Activated CD8-positive, alpha-beta memory T cell treated with anti-CD3 and anti-CD28 coated beads for 1 hour (primary cell): Measurements from ENCODE around the gene APMAP.

Experiments used
- DNase-seq, 2 donors: peaks; one replicate each; pipeline ENCODE4 v3.0.0-alpha.2; 2020; ENCODE audit warnings: low read depth in 1 of 2; ENCODE audit errors: extremely low read depth in 1 of 2

APMAP gene

DNA sequence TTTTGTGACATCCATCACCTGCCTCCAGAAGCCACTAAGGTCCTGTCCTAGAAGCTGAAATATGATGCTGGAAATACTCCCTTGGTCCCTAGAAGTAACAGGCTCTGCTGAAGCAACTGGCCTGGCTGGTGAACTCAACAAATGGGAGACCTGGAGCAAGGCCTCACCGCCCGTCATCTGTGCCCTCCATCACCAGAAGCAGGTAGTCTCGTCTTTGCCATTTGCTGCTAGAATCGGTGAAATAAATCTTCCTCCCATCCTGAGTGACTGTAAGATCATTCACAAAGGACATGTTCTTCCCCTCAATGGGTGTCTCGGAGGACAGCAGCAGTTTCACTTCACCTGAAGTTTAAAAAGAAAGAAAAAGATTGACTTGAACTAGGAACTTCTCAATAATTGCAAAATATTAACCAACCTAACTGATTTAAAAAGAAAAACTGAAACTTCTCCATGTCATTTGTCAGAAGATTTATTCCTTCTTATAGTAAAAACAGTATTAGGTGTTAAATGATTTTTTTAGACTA is 22.5 kb downstream of the APMAP start:
- DNase-seq = no peak

GRCh38 chr20:24969186-24970029 is 23.1 kb downstream of the APMAP start:
- DNase-seq = no peak

GRCh38 chr20:24968278-24968800 is 24.2 kb downstream of the APMAP start:
- no peak for DNase-seq

DNA sequence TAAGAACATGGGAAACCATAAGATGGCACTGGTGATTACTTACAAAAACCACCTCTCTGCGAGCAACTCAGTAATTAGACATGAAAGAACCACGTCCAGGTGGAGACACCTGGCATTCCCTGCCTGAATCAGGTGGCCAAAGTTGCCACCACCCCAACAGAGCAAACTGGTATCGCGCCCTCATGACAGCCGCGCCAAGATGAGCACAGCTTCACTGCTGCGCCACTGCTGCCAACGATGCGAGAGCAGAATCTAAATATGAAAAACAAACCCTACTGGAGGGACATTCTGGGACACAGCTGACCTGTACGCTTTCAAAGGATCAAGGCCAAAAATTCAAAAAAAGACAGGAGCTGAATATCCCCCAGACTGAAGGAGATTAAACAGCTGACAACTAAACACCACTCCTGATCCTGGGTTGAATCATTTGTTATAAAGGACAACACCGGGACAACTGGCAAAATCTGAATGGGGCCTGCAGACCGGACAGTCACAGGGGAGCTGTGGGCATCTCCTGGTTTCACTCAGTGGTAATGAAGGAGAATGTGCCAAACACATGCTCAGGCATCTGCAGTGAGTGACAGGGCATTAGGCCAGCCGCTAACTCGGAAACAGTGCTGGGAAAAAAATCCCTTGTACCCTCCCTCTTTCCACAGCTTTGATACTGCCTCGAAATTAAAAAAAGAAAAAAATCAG is 26.1 kb downstream of the APMAP start:
- DNase-seq = no peak

DNA sequence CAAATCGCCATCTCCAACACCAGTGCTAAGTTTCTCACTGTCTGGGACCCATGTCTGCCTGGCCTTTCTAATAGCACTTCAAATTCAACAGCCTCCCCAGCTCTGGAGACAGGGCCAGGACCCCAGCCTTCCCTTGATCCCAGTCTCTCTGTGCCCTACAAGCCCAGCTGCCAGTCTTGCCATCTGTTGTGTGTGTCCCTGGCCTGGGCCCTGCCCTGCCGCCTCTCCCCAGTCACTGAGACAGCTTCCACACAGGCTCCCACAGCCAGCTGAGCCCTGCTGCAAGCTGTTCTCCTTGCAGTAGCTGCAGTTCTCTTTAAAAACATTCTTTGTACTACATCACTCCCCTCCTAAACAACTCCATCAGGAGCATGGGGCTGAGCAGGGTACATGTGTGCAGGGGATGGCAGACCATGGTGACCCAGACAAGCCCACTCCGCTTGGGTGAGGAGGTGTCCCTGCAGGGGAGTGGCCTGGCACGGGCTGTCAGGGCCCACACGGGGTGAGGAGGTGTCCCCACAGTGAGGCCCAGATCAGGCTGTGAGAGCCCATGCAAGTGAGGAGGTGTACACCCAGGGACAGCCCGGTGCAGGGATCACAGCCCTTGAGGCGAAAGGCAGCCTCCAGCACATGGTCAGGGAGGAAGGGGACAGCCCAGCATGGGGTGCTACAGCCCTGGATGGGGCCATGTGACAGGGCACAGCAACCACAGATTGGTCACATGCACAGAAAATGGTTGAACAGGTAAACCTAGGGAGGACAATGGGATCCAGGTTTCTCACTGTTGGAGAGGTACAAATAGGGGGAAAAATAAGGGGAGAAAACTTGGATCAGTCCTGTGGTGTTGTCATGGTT is 27.3 kb downstream of the APMAP start:
- no peak for DNase-seq

DNA sequence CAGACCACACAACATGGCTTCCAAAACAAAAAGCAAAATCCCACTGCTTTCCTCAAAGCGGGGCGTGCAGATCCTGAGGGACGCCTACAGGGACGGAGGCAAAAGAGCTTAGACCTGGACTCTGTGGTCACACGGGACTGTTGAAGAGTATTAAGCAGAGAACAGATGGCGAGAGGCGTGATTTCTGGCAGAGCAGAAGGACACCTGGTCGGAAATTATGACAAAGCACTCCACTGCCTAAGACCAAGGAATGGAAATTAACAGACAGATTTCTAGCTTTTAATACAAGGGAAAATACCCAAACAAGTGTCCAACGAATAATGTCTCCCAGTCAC is 28.1 kb downstream of the APMAP start:
- no peak for DNase-seq

- DNase-seq = no peak
Observed at GRCh38 chr20:24963672-24964505, 28.7 kb downstream of the APMAP start.

DNA sequence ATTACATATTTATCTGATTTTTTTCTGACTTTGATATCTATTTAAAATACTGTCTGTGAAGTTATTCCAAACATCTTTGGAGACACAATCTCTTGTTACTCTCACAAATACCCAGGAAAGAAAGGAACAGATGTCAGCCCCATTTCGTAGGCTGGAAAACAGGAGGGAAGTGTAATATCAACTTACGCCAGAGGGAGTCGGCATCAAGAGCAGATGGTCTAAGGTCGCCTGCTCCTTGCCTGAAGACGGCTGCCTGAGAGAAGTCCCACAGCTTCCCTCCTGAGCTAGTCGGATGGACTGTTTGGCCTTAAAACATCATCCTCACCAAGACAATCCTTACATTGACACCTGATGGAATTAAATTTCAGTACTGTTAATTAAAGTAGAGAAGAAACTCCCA is 30.0 kb downstream of the APMAP start:
- no peak for DNase-seq

- no peak for DNase-seq
Observed at GRCh38 chr20:24962182-24962492, 30.4 kb downstream of the APMAP start.

DNA sequence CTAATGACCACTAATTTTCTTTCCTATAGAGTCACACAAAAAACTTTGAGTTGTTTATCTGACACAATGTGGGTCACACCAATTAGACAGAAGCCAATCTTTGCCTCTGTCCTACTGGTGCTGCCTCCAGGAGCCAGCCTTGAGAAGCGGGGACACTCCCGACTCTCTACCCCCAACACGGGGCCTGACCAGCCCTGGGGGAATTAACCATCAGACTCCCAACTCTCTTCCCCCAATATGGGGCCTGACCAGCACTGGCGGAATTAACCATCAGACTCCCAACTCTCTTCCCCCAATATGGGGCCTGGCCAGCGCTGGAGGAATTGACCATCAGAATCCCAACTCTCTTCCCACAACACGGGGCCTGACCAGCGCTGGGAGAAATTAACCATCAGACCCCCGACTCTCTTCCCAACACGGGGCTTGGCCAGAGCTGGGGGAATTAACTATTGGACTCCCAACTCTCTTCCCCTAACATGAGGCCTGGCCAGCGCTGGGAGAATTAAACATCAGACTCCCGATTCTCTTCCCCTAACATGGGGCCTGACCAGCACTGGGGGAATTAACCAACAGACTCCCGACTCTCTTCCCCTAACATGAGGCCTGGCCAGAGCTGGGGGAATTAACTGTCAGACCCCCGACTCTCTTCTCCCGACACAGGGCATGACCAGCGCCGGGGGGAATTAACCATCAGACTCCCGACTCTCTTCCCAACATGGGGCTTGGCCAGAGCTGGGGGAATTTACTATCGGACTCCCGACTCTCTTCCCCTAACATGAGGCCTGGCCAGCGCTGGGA is 31.0 kb downstream of the APMAP start:
- DNase-seq = no peak

DNA sequence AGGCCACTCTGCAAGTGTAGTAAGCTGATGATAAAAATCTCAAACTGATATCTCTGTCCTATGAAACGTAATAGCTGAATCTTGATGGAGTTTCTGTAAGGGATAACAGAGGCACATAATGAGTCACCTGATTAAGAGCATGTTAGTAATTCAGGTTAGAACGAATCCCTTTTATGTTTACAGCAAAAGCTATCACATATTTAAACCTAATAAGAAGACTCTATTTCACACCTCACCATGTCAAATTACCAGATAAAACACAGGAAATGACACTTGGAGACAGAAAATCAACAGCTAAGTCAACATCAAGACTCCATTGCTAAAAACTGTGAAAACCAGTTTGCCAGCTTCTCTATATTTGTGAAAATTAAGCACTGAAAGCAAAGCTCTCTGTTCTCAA is 31.7 kb downstream of the APMAP start:
- DNase-seq = no peak

DNA sequence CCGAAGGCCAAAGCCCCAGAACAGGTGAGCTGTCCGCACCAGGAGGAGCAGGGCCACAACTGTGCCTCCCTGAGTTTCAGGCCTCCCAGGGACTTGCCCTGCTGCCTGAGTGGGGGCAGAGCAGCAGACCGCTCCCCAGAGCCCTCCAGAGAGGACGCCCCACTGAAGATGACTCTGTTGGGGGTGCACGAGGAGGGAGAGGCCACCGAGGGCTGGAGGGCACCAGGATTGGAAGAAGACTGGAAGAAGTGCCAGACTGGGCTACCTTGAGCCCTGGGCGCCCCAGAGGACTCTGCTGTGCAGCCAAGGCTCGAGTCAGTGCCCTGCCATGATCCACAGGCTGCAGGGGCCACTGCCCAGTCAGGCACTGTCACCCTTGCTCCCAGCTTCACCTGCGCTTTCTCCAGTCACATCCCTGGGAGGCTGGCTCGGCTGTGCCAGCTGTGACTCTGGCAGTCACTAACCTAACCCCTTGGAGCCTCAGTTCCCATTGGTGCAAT is 32.2 kb downstream of the APMAP start:
- DNase-seq = no peak

DNA sequence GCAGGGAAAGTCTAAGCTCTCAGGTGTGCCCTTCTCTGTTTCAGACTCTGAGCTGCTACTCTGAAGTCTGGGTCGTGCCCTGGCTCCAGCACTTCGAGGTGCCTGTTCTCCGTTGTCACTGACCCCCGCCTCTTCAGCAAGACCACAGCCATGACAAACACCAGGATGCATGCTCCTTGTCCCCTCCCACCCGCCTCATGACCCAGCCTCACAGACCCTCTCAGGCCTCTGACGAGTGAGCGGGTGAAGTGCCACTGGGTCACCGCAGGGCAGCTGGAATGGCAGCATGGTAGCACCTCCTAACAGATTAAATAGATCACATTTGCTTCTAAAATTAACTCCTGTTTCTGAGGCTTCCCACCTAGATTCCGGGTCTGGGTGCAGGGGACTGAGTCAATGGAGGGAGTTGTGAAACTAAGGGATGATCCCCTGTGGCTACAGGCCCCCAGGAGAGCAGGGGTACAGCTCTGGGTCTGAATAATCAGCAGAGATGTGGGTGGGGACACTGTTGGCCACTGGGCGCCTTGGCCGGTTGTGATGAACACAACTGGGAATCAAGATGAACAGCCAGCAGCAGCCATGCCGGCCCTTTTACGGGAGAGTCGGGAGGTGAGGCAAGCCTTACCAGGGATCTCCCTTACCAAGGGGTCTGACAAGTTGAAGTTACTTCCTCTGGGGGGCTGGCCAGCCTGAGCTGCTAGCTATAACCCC is 32.8 kb downstream of the APMAP start:
- no peak for DNase-seq

DNA sequence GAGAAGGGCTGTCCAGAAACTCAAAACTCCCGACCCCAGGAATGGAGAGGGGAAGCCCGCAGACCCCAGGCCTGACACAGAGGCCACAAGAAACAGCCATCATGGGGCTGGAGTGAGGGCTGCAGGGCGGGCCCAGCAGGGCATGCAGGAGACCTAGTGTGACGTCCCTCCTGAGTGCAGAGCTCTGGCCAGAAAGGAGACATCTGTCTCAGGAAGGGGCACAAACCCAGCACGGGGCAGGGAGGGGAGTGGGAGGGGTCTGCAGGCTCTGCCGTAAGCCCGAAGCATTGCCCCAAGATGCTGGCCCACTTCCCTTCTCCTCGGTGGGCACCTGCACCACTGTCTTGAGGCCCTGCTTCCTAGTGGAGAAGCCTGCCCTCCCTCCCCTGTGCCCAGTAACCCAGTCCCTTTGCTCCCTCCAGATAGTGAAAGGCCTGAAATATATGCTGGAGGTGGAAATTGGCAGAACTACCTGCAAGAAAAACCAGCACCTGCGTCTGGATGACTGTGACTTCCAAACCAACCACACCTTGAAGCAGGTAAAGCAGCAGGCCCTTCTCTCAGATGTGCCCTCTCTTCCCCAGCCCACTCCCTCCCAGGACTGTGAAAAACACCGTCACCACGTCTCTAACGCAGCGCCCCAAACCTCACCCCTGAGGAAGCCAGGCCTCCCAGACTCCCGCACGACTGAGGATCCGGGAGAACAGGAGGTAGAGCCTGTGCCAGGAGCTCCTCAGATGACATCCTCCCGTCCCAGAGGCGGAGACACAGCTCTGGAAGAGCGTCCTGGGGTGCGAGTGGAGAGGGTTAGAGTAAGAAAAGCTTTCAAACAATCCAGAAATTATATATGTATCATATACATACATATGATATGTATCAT is 33.8 kb downstream of the APMAP start:
- no peak for DNase-seq

DNA sequence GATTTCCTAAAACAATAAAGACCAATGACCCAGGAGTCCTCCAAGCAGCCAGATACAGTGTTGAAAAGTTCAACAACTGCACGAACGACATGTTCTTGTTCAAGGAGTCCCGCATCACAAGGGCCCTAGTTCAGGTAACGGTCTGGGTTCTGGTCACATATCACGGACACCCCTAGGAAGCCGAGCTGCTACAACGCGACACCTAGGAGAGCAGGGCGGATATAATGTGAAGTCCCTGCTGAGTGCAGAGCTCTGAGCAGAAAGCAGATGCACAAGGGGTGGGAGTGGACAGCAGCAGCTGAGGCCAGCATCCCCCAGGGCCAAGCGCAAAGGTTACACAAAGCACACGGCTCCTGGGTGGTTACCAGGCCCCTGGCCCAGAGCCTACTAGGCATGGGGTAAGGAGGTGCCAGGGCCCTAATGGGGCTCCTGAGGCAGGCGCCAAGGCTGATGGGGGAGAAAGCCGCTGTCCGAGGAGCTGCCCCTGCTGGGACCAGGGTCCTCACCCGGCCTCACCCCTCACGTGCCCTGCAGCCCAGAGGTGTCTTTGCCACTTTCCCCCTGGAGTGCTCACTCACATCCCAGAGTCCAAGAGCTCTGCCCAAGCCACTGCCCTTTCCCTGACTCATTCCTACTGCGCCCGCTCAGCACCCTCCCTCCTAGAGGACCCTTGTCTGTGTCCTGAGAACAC is 35.1 kb downstream of the APMAP start:
- DNase-seq = no peak

DNA sequence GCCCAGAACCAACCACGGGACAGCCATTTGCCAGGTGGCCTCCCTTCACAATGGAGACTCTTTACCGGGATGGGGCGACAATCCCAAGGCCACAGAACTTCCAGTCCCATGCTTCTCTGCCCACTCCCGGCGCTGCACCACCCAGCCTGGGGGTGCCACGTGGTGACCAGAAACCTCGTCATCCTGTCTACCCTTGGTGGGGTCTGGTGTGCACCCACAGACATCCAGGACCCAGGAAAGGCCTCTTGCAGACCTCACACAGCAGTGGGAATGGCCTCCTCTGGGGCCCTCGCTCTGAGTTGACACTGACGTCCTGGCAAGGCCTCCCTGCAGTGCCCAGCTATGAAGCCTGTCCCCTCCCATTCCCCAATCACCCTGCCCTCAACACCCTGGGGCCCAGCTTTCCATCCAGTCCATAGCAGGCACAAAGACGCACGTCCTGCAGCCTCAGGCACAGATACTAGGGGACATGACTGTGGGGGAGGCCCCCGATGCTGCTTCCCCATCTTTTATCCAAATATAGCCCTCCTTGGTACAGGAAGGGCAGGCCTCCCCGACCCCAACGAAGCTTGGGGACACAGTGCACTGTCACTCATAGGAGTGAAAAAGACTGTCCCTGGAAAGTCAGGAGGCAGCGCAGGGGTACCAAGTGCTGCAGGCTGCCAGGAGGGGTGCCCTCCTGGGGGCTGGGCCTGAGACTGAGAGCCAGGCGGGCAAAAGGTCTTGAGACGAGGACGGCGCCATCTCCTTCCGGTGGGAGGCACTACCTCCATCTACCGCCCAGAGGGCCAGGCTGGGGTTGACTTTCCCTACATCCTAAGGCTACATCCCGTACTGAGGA is 36.3 kb downstream of the APMAP start:
- DNase-seq = no peak
